GM10248 (cell line): ENCODE results near the gene DYRK2.

Experiments
- CTCF ChIA-PET: fragments of 300-600 bp; sonication (Branson Sonifier 250); formaldehyde crosslinking; extraction: SDS; loops from one replicate; lab custom pipeline; 2021; ENCODE audit warnings: antibody characterized with exemption; lab: Yijun Ruan, JAX
- POLR2A ChIA-PET: fragments of 350-650 bp; sonication (Branson Sonifier 250); formaldehyde crosslinking; extraction: SDS; loops from one replicate; lab custom pipeline; 2020; ENCODE audit warnings: antibody characterized with exemption; lab: Yijun Ruan, JAX
- DNase-seq: peaks from one replicate; pipeline ENCODE4 v3.0.0; 2012; ENCODE audit errors: extremely low spot score
- CTCF ChIP-seq: IDR thresholded peaks from 2 replicates; pipeline ENCODE4 v1.5.1; 2012; ENCODE audit warnings: mild to moderate bottlenecking, low read depth; ENCODE audit errors: extremely low read depth, missing control alignments, control extremely low read depth

Gene DYRK2

GRCh38 chr12:67681105-67681778 lies 32.7 kb downstream of the DYRK2 start:
- TF ChIP-seq CTCF: no peak
- ChIA-PET CTCF (interaction anchor here (1.5 kb wide), 1 partner anchor 30 kb away, joined by 3 read pairs; no protein-coding TSS in a partner anchor), POLR2A (no interaction called here)
- no peak for DNase-seq

- POLR2A ChIA-PET: no interaction called here
- no peak for TF ChIP-seq CTCF
- DNase-seq: no peak
- CTCF ChIA-PET: no interaction called here
Measured at GRCh38 chr12:67681941-67682620, 33.5 kb downstream of the DYRK2 start.

- TF ChIP-seq CTCF: no peak
- POLR2A ChIA-PET: no interaction called here
- DNase-seq: no peak
- CTCF ChIA-PET: no interaction called here
Measured at GRCh38 chr12:67689385-67689784, 40.8 kb downstream of the DYRK2 start.

- no peak for DNase-seq
- no peak for TF ChIP-seq CTCF
- CTCF ChIA-PET: no interaction called here
- POLR2A ChIA-PET: no interaction called here
Measured at GRCh38 chr12:67690656-67691055, 42.1 kb downstream of the DYRK2 start.

GRCh38 chr12:67691220-67691619 lies 42.7 kb downstream of the DYRK2 start:
- CTCF ChIA-PET: no interaction called here
- POLR2A ChIA-PET: no interaction called here
- TF ChIP-seq CTCF: no peak
- DNase-seq: no peak

- POLR2A ChIA-PET: no interaction called here
Measured at GRCh38 chr12:67692135-67692534, 43.6 kb downstream of the DYRK2 start.

More at GRCh38 chr12:67692135-67692534, 43.6 kb downstream of the DYRK2 start:
- DNase-seq: no peak
- TF ChIP-seq CTCF: no peak
- CTCF ChIA-PET: no interaction called here
